Measurements from ENCODE around the gene SORL1. TPM values are rescaled to one million over a fixed set of nuclear protein-coding genes. Genes with fewer than 3 reads are reported as not detected.
A peak's percentile ranks its signal among the peaks of the same experiment; 100 is the strongest.

The SORL1 gene
- total RNA-seq, 4 donors from 2014 or later = 3.0 to 12.3 (median 8.1) TPM

DNA sequence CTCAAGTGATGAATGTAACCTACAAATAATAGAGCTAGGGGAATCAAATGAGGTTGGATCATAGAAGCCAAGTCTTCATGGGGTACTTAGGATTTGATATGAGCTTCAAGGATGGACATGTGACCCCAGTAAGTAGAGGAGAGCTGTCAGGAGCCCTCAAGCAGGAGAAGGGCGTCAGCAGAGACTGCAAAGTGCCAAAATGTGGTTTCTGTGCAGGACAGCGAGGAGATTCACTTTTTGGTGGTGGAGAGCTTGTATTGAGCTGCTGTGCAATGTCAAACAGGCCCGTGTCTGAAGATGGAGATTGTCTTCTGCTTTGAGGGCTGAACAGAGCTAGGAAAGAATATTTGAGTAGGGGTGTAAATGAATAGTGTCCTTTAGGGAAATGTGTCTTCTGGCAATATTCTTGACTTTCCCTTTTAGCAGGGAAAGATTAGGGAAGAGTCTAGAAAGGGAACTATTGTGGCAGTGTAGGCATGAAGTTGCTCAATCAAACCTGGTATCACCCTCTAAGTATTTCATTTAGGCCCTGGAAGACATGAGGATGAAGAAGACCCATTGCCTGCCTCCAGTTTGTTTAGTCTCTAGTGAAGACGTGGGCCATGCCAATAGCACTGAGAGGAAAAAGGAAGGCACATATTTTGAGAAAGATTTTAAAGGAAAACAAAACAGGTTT, 31.8 kb downstream of the SORL1 start:
- peaks cover 0 to 10% (median 4%) of the 10 kb centered on the region in 4 donors for H3K4me1 ChIP-seq
- no peaks in the 10 kb centered on the region for H3K36me3 ChIP-seq
- 81% methylated on average over 4 of the region's 4 CpGs for WGBS
- no peak overlapping the region for H3K27ac ChIP-seq (replicated peaks in 1 of 4)
- no peak for DNase-seq (ENCODE audit: extremely low spot score)
- TF ChIP-seq EP300 (IDR thresholded peaks at IDR 0.05) (no peak), POLR2AphosphoS5 (IDR thresholded peaks at IDR 0.05) (no peak), POLR2A (IDR thresholded peaks at IDR 0.05; ENCODE audit: low read depth) (no peak)
- TF ChIP-seq, protein P1, sequence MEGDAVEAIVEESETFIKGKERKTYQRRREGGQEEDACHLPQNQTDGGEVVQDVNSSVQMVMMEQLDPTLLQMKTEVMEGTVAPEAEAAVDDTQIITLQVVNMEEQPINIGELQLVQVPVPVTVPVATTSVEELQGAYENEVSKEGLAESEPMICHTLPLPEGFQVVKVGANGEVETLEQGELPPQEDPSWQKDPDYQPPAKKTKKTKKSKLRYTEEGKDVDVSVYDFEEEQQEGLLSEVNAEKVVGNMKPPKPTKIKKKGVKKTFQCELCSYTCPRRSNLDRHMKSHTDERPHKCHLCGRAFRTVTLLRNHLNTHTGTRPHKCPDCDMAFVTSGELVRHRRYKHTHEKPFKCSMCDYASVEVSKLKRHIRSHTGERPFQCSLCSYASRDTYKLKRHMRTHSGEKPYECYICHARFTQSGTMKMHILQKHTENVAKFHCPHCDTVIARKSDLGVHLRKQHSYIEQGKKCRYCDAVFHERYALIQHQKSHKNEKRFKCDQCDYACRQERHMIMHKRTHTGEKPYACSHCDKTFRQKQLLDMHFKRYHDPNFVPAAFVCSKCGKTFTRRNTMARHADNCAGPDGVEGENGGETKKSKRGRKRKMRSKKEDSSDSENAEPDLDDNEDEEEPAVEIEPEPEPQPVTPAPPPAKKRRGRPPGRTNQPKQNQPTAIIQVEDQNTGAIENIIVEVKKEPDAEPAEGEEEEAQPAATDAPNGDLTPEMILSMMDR (IDR thresholded peaks at IDR 0.05) = no peak
- no peaks in the 10 kb centered on the region for H3K9me3 ChIP-seq
- no peaks in the 10 kb centered on the region for H3K27me3 ChIP-seq
- H3K4me3 ChIP-seq = no peak overlapping the region
- intact Hi-C loops (cut with DNase I) = no loop called here

DNA sequence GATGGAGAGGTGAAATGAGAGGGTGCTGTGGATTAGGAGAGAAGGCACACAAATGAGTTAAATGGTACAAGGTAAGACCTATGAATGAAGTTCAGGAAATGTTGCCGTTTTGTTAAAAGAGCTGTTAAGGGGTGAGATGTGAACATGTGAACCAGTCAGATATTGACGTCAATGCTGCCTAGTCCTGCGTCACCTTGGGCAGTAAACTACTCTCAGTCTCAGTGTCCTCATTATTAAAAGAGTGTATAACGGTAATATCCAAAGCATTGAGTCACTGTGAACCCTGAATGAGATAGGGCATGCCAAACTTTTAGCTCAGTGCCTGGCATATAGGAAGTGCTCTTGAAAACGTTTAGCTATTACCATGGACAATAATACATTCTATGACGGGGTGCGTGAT, 33.1 kb downstream of the SORL1 start:
- DNase-seq (ENCODE audit: extremely low spot score) = no peak
- TF ChIP-seq POLR2AphosphoS5 (IDR thresholded peaks at IDR 0.05) (no peak), EP300 (IDR thresholded peaks at IDR 0.05) (no peak), POLR2A (IDR thresholded peaks at IDR 0.05; ENCODE audit: low read depth) (no peak)
- TF ChIP-seq, protein P1 (IDR thresholded peaks at IDR 0.05) = no peak
- 88% methylated on average over 7 of the region's 7 CpGs for WGBS
- no peaks in the 10 kb centered on the region for H3K36me3 ChIP-seq
- H3K4me1 ChIP-seq = peaks cover 0 to 10% (median 4%) of the 10 kb centered on the region in 4 donors
- no peak overlapping the region for H3K27ac ChIP-seq (replicated peaks in 1 of 4)
- no peak overlapping the region for H3K4me3 ChIP-seq
- no peaks in the 10 kb centered on the region for H3K27me3 ChIP-seq
- intact Hi-C loops (cut with DNase I) = no loop called here
- no peaks in the 10 kb centered on the region for H3K9me3 ChIP-seq

DNA sequence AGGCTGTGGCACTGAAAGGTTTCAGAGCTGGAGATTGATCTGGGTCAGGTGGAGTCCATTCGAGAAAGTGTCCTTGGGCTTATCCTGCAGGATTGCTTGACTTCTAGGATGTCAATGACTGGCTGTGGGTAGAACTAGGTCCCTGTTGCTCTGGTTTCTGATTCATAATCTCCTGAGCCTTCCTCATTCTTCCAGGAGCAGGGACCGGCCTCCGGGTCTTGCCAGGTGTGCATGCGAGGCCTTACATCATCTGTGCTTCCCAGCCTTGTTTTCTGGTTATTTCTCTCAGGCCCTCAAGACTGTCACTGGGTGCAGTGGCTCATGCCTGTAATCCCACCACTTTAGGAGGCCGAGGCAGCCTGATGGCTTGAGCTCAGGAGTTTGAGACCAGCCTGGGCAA, 33.9 kb downstream of the SORL1 start:
- TF ChIP-seq POLR2A (IDR thresholded peaks at IDR 0.05; ENCODE audit: low read depth) = no peak
- no peak for TF ChIP-seq EP300 (IDR thresholded peaks at IDR 0.05)
- TF ChIP-seq, protein P1 (IDR thresholded peaks at IDR 0.05) = no peak
- TF ChIP-seq POLR2AphosphoS5 (IDR thresholded peaks at IDR 0.05) = no peak
- 97% methylated on average over 5 of the region's 5 CpGs for WGBS
- Histone ChIP-seq H3K27me3 (no peaks in the 10 kb centered on the region), H3K4me3 (no peak overlapping the region), H3K36me3 (no peaks in the 10 kb centered on the region), H3K27ac (replicated peaks in 1 of 4) (no peak overlapping the region), H3K9me3 (no peaks in the 10 kb centered on the region), H3K4me1 (peaks cover 0 to 10% (median 4%) of the 10 kb centered on the region in 4 donors)
- intact Hi-C loops (cut with DNase I) = no loop called here
- no peak for DNase-seq (ENCODE audit: extremely low spot score)

DNA sequence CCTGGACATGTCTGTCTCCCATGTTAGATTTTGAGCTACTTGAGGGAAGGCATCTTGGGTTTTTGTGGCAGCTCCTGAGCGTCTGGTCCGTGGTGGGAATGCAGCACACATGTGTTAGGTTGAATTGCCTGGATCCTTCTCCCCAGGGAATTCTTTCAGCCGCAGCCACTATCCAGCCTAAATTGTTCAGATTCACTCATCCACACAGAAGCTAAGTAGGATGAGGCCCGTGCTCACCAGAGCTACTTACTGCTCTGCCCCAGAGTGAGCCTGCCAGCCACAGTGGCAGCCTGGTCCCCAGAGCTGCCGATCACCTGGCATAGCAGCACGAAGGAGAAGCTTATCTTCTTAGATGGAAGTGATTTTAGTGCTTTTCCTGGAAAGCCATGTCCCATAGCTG, 35.1 kb downstream of the SORL1 start:
- intact Hi-C loops (cut with DNase I) = no loop called here
- H3K4me1 ChIP-seq = peaks cover 0 to 10% (median 4%) of the 10 kb centered on the region in 4 donors
- no peaks in the 10 kb centered on the region for H3K9me3 ChIP-seq
- TF ChIP-seq EP300 (IDR thresholded peaks at IDR 0.05) (no peak), POLR2A (IDR thresholded peaks at IDR 0.05; ENCODE audit: low read depth) (no peak), POLR2AphosphoS5 (IDR thresholded peaks at IDR 0.05) (no peak)
- DNase-seq (ENCODE audit: extremely low spot score) = peak; percentile 60
- no peaks in the 10 kb centered on the region for H3K36me3 ChIP-seq
- H3K4me3 ChIP-seq = no peak overlapping the region
- WGBS = 93% methylated on average over 5 of the region's 6 CpGs
- H3K27ac ChIP-seq (replicated peaks in 1 of 4) = peak overlapping the region in 1 of 4 donors; percentile 5
- no peaks in the 10 kb centered on the region for H3K27me3 ChIP-seq

DNA sequence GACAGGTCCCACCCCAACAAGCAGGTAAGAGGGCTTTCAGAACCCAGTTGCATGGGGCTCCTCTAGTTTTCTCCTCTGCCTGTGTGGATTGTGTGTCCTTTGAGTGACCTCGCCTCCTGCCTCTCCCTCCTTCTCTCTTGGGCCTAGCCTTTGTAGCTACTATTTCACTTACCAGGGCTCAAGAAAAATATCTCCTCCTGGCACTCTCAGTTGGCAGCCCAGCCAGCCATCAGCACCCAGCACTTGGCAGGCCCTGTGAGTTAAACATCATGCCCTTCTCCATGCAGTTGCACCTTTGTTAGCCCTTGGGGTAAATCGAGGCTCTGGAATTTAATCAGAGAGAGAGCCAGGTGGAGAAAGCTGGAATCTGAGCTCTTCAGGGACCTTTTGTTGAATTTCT, 36.1 kb downstream of the SORL1 start:
- H3K27me3 ChIP-seq = no peaks in the 10 kb centered on the region
- 70% methylated on average over 2 of the region's 2 CpGs for WGBS
- intact Hi-C loops (cut with DNase I) = no loop called here
- TF ChIP-seq POLR2AphosphoS5 (IDR thresholded peaks at IDR 0.05) = no peak
- TF ChIP-seq, protein P1 (IDR thresholded peaks at IDR 0.05) = no peak
- DNase-seq (ENCODE audit: extremely low spot score) = no peak
- H3K36me3 ChIP-seq = no peaks in the 10 kb centered on the region
- no peak overlapping the region for H3K4me3 ChIP-seq
- peaks cover 0 to 10% (median 4%) of the 10 kb centered on the region in 4 donors for H3K4me1 ChIP-seq
- H3K27ac ChIP-seq (replicated peaks in 1 of 4) = peak overlapping the region in 2 of 4 donors; percentile 5
- no peaks in the 10 kb centered on the region for H3K9me3 ChIP-seq
